Lung (tissue), 12 donors: Measurements from ENCODE around the gene KRTAP10-8. TPM values are rescaled to one million over a fixed set of nuclear protein-coding genes. Genes with fewer than 3 reads are reported as not detected.

Source experiments
- ATAC-seq: fragments of 200-7000 bp; cut with Tn5 transposase; one replicate; pipeline ENCODE4 v1.9.1; 2020; ENCODE audit warnings: moderate number of reproducible peaks; ENCODE audit not compliant: insufficient read depth, low FRiP score
- DNase-seq, 3 donors: peaks; one replicate each; pipeline ENCODE4 v3.0.0-alpha.2; 2013 to 2017
- H3K27ac ChIP-seq, 2 donors: one replicate each; pipeline ENCODE4 v1.5.1; 2013; ENCODE audit warnings: mild to moderate bottlenecking in 2 of 2, moderate library complexity in 2 of 2, control low read depth in 1 of 2, inconsistent platforms in 1 of 2, low read depth in 1 of 2, low read length in 1 of 2
- H3K27me3 ChIP-seq, 3 donors: one replicate each; pipeline ENCODE4 v1.5.1; 2013; ENCODE audit warnings: low read length in 2 of 3; ENCODE audit not compliant: control insufficient read depth in 3 of 3, insufficient read depth in 3 of 3
- H3K36me3 ChIP-seq, 4 donors: one replicate each; pipeline ENCODE4 v1.5.1; 2013; ENCODE audit warnings: low read length in 4 of 4, mild to moderate bottlenecking in 1 of 4, moderate library complexity in 1 of 4; ENCODE audit not compliant: control insufficient read depth in 4 of 4, insufficient read depth in 4 of 4
- H3K4me1 ChIP-seq, 5 donors: one replicate each; pipeline ENCODE4 v1.5.1; 2013; ENCODE audit warnings: low read length in 5 of 5, mild to moderate bottlenecking in 2 of 5, moderate library complexity in 1 of 5; ENCODE audit not compliant: control insufficient read depth in 5 of 5, insufficient read depth in 5 of 5
- H3K4me3 ChIP-seq: one replicate; pipeline ENCODE4 v1.5.1; 2013; ENCODE audit warnings: mild to moderate bottlenecking, control low read depth, moderate library complexity
- H3K9ac ChIP-seq, 2 donors: one replicate each; pipeline ENCODE4 v1.5.1; 2013; ENCODE audit warnings: low read length in 2 of 2, control low read depth in 1 of 2; ENCODE audit not compliant: insufficient read depth in 1 of 2
- H3K9me3 ChIP-seq, 4 donors: one replicate each; pipeline ENCODE4 v1.5.1; 2013; ENCODE audit warnings: low read length in 3 of 4, mild to moderate bottlenecking in 1 of 4, moderate library complexity in 1 of 4; ENCODE audit not compliant: control insufficient read depth in 4 of 4, insufficient read depth in 3 of 4
- CTCF ChIP-seq: IDR thresholded peaks from 2 replicates; pipeline ENCODE4 v1.5.1; 2012; ENCODE audit warnings: mild to moderate bottlenecking; ENCODE audit errors: control extremely low read depth, extremely low read depth
- WGBS, 2 donors: extraction: QIAGEN DNeasy Blood & Tissue Kit; methylation state at CpG; one replicate each; pipeline ENCODE4 v1.1.7; 2013; 5-methylcytosine and 5-hydroxymethylcytosine counted together
- polyA plus RNA-seq, 2 donors: library from polyadenylated mRNA; stranded (reverse); fragments of 200-250 nt; gene quantifications; one replicate each; pipeline ENCODE4 v1.2.1, GENCODE V29; 2013
- total RNA-seq, 2 donors: library from RNA; depleted of rRNA in 1 of 2; stranded (reverse); fragments of >200 nt in 1 of 2; gene quantifications; one replicate each; pipeline ENCODE4 v1.2.1, GENCODE V29; 2014 to 2021
- donor health status: control.
- donor health status: control.
- donor health status: Bipolar disorder and iron deficiency.
- donor health status: healthy.
- donor health status: DM: yes; HTN: yes; CAD: no.

KRTAP10-8 gene
- total and polyA plus RNA-seq, 4 donors, result not detected

GRCh38 chr21:44592446-44593311, 19.2 kb upstream of the KRTAP10-8 start, which contains the start of gene KRTAP10-6:
Gene KRTAP10-6, minus strand, starts transcription at chr21:44592505. Its CDS starts 21 bp downstream, at chr21:44592484.
- no peak within 1 kb of the TSS for H3K9ac ChIP-seq
- WGBS, 2 donors, result 58 to 66% methylated on average over 33 of the region's 33 CpGs
- ATAC-seq (no peak), DNase-seq (peak in 1 of 3 donors; percentile 11)
- H3K27me3 ChIP-seq, result no peaks in the 10 kb centered on the region
- no peak within 1 kb of the TSS for H3K27ac ChIP-seq
- no peaks in the 10 kb centered on the region for H3K36me3 ChIP-seq
- no peak within 1 kb of the TSS for H3K4me3 ChIP-seq
- TF ChIP-seq CTCF, result no peak
- peaks cover 0 to 2% (median 0%) of the 10 kb centered on the region in 4 donors for H3K9me3 ChIP-seq
- peaks cover 0 to 8% (median 0%) of the 10 kb centered on the region in 5 donors for H3K4me1 ChIP-seq

DNA sequence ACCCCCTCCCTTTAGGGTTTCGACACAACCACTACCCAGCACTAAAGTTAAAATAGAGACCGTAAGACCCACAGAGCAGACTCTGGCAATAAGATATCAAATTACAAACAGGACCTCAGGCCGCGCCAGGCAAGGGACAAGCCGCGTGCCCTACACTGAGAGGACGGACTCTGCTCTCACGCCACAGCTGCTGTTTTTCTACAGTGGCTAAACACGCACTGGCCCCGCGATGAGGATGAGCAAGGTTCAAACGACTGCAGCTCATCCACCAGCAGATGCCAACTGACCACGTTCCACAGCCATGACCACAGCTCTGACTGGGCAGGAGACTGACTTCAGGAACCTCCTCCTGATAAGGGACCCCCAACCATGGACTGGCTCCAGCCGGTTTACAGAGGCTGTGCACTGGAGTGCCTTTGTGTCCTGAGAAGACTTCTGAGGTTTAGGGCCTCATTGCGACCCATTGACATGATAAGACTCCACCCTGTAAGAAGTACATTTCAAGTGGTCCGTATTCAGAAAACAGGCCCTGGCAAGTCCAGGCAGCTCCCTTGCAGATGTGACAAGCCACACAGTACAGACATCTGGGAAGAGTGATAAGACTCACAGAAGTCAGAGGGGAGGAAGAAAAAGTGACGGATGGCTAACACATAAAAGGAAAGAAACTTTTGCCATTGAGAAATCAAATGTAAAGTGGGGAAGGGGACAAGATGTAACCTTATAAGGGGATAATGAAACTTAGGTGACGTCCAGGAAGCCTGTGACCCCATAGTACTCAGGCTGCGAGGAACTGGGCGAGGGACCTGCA, 18.1 kb upstream of the KRTAP10-8 start:
- WGBS, 2 donors, result 46 to 62% methylated on average over 20 of the region's 20 CpGs
- Histone ChIP-seq H3K9me3 (peaks cover 0 to 2% (median 0%) of the 10 kb centered on the region in 4 donors), H3K9ac (peak overlapping the region in 1 of 2 donors; percentile 16), H3K27ac (no peak overlapping the region), H3K27me3 (no peaks in the 10 kb centered on the region), H3K4me3 (no peak overlapping the region), H3K4me1 (peaks cover 0 to 8% (median 0%) of the 10 kb centered on the region in 5 donors), H3K36me3 (no peaks in the 10 kb centered on the region)
- DNase-seq (peak; percentile 42 to 67 (median 50)), ATAC-seq (no peak)
- no peak for TF ChIP-seq CTCF

DNA sequence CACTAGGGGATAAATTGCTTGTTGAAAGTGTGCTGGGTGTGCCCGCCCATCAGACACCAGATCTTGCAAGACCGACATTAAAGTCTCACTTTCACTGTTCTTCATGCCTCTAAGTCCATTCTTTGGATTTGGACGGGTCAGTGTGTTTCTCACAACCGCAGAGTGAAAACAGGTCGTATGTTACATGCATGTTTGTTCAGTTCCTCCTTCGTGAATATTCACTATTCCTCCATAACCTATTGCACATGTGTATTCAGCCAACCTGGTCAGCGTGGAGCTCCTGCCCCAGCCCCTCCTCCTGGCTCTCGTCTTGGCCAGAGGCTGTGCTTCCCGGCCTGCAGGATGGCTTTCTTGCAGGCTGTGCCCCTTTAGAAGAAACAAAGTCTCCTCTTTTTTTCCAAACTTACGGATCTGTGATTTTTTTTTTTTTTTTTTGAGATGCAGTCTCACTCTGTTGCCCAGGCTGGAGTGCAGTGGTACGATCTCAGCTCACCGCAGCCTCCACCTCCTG, 17.4 kb upstream of the KRTAP10-8 start:
- TF ChIP-seq CTCF, result no peak
- Histone ChIP-seq H3K9me3 (peaks cover 0 to 3% (median 0%) of the 10 kb centered on the region in 4 donors), H3K27ac (no peak overlapping the region), H3K4me1 (peaks cover 0 to 8% (median 0%) of the 10 kb centered on the region in 5 donors), H3K36me3 (no peaks in the 10 kb centered on the region), H3K9ac (no peak overlapping the region), H3K27me3 (no peaks in the 10 kb centered on the region), H3K4me3 (no peak overlapping the region)
- ATAC-seq (no peak), DNase-seq (no peak)
- WGBS, 2 donors, result 79 to 87% methylated on average over 12 of the region's 12 CpGs
